IPS-NIHi7 (cell line): ENCODE data around the gene ABCA1.
A peak's percentile ranks its signal among the peaks of the same experiment; 100 is the strongest.
"Not testable (repeated sequence)": the region's sequence is repeated elsewhere in the genome, so short reads cannot be mapped to it uniquely, and the experiment has no call there.

ENCODE experiments used
- DNase-seq: peaks from one replicate; pipeline ENCODE4 v3.0.0; 2012; ENCODE audit warnings: mixed read lengths; ENCODE audit errors: extremely low spot score

ABCA1 gene

DNA sequence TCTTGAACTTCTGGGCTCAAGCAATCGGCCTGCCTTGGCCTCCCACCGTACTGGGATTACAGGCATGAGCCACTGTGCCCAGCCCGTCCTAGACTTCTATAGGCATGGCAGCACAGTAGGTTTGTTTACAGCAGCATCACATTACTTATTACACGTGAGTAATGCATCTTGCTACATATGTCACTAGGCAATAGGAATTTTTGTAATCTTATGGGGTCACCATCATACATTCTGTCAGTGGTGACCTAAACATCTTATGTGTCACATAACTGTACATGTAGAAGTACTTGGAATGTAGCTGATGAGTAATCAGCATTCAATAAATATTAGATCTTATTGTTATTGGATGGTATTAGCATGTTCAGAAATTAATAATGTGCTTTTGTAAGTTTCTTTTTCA, 22.9 kb upstream of the ABCA1 start:
- no peak for DNase-seq

DNA sequence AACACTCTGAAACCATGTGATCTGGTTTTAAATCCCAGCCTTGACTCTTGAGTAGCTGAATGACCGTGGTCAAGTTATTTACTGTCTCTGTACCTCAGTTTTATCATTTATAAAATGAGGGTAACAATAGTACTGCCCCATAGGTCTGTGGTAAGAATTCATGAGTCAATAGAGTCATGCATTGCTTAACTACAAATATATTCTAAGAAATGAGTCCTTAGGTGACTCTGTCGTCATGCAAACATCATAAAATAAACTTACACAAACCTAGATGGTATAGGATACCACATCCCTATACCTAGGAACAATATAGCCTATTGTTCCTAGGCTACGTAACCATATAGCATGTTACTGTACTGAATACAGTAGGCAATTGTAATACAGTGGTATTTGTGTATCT, 20.3 kb upstream of the ABCA1 start:
- DNase-seq = no peak

DNA sequence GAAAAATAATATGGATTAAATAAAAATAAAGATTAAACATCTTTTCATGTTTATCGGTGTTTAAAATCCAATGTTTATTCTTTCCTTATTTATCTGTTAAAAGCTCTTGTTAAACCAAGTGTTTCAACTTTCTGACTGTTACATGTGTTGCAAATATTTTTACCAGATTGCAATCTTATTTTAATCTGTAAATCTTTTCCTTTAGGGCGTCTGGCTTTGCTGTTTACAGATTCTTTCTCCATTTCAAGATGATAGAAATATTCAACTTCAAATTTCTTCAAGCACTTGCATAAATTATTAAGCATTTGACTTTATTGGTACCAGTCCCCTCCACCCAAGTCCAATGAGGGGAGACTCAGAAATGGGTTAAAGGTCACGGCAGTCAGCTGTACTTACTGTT, 16.9 kb upstream of the ABCA1 start:
- DNase-seq = no peak

DNA sequence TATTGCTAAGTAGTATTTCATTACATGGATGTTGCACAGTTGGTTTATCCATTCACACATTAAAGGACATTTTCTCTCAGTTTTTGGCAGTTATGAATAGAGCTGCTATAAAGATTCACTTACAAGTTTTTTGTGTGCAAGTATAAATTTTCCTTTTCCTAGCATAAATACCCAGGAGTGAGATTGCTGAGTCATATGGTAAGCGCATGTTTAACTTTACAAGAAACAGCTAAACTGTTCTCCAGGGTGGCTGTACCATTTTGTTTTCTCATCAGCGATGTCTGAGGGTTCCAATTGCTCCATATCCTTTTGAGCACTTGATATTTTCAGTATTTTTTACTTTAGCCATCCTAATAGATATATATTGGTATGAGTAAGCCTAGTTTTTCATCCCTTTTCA, 16.4 kb upstream of the ABCA1 start:
- DNase-seq = no peak

DNA sequence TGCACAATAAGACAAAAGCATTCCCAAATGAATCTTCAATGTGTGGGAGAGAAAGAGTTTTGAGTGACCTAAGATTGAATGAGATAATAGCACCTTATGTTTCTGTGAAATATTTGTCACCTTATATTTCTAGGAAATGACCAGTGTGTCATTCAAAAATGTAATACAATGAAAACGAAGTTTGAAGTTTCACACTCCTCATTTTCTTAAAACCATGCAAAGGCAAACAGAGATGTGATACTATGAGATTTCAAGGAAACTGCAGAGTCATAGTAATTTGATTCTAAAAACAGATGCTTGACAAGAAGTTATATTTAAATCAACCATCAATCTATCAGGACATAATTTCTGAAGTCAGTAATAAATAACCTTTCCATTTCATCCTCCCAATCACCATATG, 13.6 kb upstream of the ABCA1 start:
- DNase-seq = no peak

DNA sequence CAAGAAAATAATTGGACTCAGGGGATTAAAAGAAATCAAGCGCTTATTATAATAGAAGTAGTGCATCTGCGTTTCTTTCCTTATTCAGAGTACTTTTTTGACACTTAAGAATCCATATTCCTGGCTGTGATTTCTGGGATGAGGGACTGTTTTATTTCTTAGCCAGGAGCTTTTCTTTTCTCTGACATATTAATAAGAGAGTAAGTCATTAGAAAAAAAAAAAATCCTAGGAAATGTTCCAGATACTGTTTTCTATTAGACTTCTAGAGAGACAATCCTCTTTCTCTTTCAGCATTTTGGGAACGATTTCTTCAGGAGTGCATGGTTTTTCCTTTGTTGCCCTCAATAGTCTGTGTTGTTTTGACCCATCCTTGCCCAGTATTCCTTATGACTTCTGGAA, 8.3 kb upstream of the ABCA1 start:
- DNase-seq = no peak

DNA sequence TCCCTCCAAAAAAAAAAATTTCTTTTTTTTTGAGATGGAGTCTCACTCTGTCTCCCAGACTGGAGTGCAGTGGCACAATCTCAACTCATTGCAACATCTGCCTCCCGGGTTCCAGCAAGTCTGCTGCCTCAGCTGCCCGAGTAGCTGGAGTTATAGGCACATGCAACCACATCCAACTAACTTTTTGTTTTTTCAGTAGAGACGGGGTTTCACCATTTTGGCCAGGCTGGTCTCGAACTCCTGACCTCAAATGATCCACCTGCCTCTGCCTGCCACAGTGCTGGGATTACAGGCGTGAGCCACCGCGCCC, 7.5 kb upstream of the ABCA1 start:
- not testable (repeated sequence) for DNase-seq

DNA sequence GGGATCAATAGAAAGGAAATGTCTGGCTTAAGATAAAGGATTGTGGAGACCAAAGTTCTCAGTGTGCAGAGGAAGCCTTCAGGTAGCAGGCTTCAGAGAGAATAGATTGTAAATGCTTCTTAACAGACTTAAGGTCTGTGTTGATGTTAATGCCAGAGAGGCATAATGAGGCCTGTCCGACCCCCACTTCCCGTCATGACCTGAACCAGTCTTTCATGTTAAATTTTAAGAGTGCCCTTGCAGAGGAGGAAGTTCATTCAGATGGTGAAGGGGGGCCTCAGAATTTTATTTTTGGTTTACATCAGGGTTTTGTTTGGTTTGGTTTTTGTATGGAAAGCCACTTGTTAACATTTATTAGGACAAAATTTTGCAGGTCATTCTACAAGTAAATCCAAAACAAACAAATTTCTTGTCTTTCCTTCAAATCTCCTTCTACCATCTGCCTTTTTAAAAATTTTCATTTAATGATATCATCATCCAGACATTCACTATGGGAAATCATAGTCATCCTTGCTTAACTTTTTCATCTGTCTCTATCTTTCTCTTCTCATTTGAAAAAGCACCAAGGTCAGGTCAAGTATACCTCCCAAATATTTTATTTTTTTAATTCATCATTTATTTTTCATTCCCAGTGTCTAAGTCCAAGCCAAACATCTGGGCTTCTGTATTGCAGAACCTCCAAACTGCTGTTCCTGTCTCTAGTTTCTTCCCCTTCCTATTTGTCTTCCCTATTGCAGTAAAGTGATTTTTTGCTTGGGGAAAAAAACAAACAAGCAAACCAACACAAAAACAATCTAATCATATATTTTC, 6.9 kb upstream of the ABCA1 start:
- DNase-seq = no peak

DNA sequence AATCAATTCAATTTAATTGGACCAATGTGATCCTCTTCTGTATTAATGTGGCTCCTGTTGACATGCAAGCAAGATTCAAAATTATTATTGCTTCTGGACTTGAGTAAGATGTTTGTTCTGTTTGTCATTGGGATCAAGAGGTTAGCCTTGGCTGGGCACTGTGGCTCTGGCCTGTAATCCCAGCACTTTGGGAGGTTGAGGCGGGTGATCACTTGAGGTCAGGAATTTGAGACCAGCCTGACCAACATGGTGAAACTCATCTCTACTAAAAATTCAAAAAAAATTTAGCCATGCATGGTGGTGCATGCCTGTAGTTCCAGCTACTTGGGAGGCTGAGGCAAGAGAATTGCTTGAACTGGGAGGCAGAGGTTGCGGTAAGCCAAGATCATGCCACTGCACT, 5.1 kb upstream of the ABCA1 start:
- not testable (repeated sequence) for DNase-seq

DNA sequence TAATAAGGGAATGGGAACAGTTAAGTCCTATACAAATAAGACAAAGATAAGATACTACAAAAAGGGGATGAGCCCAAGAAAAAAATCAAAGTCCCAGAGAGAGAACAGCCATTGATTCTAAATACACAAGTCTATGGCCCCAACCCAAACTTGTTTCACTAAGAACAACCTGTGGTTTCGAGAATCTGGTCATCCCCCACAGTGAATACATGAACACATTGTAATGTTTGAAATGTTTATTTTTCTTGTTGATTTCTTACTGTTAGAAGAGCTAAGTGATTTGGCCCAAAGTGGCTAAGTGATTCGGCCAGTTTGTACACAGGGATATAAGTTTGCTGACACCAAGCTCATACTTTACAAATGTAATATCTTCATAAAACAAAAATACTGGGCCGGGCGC, 3.3 kb upstream of the ABCA1 start:
- DNase-seq = no peak

DNA sequence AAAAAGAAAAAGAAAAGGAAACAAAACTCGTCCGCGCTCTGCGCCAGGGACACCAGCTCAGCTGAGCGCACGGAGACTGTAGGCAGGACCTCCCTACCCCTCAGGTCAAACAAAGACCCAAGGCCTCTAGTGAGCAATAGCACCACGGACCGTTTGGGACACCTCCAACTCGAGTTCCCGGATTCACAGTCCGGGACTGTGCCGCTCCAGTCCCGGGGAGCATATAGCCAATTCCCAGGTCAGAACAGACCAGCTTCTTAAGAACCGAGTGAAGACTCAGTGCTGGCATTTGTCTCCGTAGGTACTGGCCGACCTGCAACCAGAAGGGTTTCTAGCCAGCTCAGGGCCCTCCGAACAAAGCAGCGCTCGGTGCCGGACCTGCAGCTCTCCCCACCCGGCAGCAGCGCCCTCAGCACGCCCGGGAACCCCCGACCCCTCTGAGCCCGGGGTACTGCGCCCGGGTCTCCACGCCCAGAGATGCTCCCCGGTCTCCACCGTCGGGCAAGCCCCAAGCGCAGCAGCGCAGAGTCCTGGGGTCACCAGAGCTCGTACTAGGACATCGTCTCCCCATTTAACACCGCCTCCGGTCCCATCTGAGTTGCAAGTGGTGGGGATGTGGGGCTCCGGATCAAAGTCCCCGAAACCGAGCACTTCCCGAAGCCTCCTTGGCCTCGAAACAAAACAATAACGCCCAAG, 591 bp downstream of the ABCA1 start:
- DNase-seq = peak; percentile 37

DNA sequence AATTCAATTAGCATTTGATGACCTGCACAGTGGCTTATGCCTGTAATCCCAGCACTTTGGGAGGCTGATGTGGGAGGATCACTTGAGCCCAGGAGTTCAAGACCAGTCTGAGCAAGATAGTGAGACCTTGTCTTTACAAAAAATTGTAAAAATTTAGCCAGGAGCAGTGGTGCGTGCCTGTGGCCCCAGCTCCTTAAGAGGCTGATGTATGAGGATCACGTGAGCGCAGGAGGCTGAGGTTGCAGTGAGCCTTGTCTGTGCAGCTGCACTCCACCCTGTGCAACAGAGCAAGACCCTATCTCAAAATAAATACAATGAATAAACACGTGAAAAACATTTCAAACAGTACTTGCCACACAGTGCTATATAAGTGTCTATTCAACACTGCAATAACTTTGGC, 4.2 kb downstream of the ABCA1 start:
- DNase-seq = no peak

DNA sequence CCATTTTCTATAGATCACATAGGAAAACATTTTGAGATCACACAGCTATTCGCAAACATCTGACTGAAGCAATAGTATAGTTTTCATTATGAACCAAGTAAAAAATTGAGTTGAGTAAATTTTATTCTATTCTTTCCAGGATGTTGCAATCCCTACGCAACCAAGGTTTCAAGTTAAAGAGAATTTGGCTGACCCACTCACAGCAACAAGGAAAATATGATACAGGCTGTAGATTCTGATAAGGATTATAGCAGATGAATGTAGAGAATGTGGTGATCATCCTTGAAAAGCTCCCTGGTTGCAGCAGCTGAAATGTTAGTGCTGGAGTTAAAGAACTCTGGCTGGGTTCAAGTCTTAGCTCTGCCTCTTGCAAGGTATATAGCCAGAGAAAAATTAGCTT, 4.7 kb downstream of the ABCA1 start:
- DNase-seq = no peak

DNA sequence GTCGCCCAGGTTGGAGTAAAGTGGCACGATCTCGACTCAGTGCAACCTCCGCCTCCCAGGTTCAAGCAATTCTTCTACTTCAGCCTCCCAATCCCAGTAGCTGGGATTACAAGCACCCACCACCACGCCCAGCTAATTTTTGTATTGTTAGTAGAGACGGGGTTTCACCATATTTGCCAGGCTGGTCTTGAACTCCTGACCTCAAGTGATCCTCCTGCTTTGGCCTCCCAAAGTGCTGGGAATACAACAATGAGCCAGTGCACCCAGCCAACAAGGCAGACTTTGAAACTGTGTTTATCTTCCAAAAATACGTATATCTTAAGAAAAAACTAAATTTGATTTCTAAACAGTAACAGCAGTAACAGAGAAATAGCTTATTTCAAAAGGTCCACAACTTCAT, 5.2 kb downstream of the ABCA1 start:
- not testable (repeated sequence) for DNase-seq

DNA sequence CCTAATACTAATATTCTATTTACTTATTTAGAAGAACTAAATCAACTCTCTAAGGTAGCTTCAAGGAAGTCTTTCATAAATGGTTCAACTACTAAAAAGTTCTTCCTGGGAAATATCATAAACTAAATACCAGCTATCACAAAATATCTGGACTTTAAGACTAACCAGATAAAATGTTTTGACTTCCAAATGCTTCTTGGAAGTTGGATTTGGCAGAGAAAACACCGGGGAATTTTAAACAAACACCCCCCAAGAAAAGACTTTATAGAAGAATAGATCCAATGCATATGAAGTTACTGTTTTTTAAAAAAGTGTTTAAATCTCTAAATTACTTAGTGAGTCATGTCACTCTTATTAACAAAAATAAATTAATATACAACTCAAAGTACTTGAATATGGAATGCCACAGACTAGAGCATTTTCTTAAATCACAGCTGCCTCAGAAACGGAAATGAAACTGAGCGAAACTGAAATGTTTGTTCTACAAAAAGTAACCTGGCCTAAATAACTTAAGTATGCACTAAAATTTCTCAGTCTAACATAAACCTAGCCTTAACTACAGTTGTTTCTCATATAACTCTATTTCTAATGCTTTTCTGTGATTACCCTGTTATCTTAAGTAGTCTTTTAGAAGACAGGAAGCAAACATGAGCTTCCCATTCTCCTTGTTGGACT, 6.8 kb downstream of the ABCA1 start:
- no peak for DNase-seq

DNA sequence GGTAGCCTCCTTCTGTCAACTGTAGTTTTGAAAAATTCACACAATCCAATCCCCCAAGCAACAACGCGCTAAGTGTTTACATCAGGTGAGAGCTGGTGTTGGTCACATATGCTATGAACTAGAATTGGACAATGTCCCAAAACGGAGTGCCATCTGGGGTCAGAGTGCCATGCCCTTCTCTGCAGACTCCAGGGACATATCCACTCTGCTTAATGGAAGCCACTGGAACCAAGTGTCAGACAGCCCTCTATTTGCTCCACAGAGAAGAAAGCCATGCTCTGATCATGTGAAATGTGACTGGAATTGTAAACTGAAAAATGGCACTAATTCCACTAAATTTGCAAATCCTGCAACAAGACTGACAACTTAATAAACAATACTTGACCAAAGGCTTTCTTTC, 12.2 kb downstream of the ABCA1 start:
- DNase-seq = no peak

DNA sequence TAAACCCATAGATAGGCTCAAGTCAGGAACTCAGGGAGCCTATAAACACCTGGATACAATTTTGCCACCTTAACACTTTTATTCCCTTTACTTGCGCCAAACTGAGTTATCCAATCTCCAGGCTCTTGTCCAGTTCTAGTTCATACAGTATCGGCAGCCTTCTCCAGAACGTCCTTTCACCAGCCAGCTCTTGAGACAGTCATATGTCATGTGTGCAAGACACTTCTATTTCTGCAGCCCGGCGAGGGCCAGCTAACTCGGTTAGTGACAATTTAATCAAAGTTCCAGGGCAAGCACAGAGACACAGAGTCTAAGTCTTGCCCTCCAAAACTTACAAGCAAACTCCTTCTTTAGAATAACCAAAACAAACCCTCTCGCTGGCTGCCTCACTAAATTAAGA, 12.9 kb downstream of the ABCA1 start:
- DNase-seq = no peak

DNA sequence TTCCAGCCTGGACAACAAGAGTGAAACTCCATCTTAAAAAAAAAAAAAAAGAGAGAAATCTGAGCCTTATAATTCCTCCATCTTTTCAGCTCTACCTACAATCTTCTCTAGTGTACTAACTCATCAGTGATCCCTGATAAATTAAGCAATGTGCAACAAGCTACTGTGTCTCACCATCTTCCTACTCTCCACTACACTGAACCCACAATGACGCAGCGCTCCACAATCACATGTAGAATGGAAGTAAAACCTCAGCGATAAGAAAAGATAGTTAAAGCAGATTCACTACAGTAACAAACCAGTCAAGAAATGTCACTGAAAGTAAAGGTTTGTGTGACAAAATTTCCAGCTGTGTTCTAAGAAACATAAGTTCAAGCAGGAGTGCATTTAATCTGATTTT, 13.5 kb downstream of the ABCA1 start:
- no peak for DNase-seq

DNA sequence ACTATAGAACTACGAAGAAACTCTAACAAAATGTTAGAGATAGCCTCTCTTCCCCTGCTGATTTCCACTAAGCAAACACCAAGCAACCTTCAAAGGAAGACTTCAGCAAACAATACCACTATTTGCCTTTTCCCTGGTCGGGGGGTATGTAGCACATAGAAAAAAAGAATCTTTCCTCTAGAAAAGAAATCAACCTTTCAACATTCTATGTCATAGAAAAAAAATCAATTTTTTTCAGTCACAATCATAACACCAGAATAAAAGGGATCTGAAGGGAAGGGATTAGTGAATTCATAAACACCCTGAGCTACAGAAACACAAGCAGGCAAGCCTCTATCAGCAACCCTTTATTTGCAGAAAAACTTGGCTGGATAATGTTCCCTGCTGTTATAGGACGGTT, 15.3 kb downstream of the ABCA1 start:
- DNase-seq = no peak

DNA sequence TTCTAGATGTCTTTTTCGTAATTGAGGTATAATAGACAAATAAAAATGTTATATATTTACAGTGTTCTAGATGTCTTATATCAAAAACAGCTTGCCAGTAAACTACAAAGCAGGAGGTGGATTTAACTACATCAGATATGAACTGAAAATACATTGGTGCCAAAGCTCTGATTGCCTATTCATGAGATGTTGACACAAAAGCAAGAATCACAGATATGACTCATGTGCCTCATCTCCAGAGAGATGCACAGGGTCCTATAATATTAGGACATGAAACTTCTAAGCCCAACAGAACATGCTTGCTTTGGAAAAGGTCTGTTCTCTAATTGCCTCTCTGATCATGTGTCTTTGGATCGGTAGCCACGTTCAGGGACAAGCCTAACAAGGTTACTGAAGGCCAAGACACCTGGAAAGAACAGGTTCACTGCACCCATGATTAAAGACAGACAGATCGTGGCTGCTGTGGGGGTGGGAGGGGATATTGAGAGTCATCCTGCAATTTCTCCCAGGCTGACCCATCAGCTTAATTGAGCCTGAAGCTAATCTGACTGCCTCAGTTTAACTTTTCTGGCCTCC, 16.8 kb downstream of the ABCA1 start:
- DNase-seq = no peak

DNA sequence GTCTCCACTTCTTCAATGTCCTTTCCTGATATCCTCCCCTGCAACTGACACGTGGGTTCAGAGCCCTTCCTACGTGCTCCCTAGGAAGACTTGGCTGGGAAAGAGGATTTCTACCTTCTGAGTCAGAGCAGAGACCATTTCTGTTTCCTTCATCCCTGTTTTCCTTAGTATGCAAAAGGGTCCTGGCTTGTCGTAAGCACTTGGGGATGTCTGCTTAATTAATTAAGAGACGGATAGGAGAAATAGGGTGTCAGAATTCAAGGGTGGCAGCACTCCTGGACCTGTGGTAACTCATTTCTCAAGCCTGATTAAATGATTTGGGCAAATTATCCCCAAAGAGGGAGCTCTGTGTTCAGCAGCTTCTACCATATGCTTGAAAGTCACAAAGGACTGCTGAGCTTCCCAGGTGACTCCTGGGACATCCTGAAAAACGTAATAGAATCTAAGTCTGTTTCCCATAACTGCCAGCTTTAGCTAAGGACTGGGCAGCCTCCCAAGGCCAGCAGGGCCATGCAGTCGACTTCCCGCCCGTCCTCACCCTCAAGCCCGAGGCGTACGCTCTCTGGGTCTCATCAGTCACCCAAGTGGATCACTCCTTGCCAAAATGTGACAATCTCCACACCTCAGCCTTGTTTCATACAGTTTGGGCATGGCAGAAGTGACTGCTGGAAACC, 20.5 kb downstream of the ABCA1 start:
- DNase-seq = no peak
